HepG2 (cell line): Measurements from ENCODE around the gene ADAM10. TPM values are rescaled to one million over a fixed set of nuclear protein-coding genes. Genes with fewer than 3 reads are reported as not detected.

Experiments
- HOXA3 ChIP-seq: sonication (generic); formaldehyde crosslinking; IDR thresholded peaks from 2 replicates; pipeline ENCODE4 v1.5.0; 2020; ENCODE audit warnings: missing genetic modification reagents
- NPAS2 ChIP-seq: sonication (generic); formaldehyde crosslinking; IDR thresholded peaks from 2 replicates; pipeline ENCODE4 v1.8.0; 2022; ENCODE audit warnings: mild to moderate bottlenecking, missing genetic modification reagents, borderline replicate concordance
- ZNF407 ChIP-seq: sonication (generic); formaldehyde crosslinking; IDR thresholded peaks from one replicate; pipeline ENCODE4 v1.5.1; 2020; ENCODE audit warnings: mild to moderate bottlenecking, missing genetic modification reagents; ENCODE audit errors: not compliant biosample characterization
- ZNF605 ChIP-seq: sonication (generic); formaldehyde crosslinking; IDR thresholded peaks from 2 replicates; pipeline ENCODE4 v1.8.0; 2022; ENCODE audit warnings: mild to moderate bottlenecking, missing genetic modification reagents
- ZNF609 ChIP-seq: sonication (generic); formaldehyde crosslinking; IDR thresholded peaks from 2 replicates; pipeline ENCODE4 v1.4.0; 2020; ENCODE audit warnings: mild to moderate bottlenecking, missing genetic modification reagents, borderline replicate concordance
- polyA plus RNA-seq, 8 experiments: library from polyadenylated mRNA; depleted of rRNA in 3 of 8; stranded (reverse) in 7 of 8; unstranded in 1 of 8; fragments of >200 nt; fragmentation: Illumina TruSeq in 4 of 8; extraction: Trizol in 4 of 8; gene quantifications; 2 replicates each; pipeline versions ENCODE4 v1.2.1 to v1.2.3, GENCODE V29; 2011 to 2016; ENCODE audit warnings: low read depth in 4 of 8, missing spikeins in 1 of 8, mixed read lengths in 1 of 8; ENCODE audit not compliant: insufficient read depth in 1 of 8
- total RNA-seq, 5 experiments: library from RNA; depleted of rRNA; stranded (reverse); fragments of >200 nt; fragmentation: Illumina TruSeq; extraction: Trizol; gene quantifications; 2 replicates each; pipeline ENCODE4 v1.2.3, GENCODE V29; 2016; ENCODE audit warnings: low read depth in 1 of 5
- TF ChIP-seq, protein P1 (sequence below): IDR thresholded peaks from 2 replicates; pipeline ENCODE4 v1.6.1; 2016; ENCODE audit warnings: control low read depth

Gene ADAM10
- total and polyA plus RNA-seq, 2 of the 13 experiments (the other 11 are each of a cell fraction or from before 2014, with no cell fraction given) = 92.7 to 125 TPM

DNA sequence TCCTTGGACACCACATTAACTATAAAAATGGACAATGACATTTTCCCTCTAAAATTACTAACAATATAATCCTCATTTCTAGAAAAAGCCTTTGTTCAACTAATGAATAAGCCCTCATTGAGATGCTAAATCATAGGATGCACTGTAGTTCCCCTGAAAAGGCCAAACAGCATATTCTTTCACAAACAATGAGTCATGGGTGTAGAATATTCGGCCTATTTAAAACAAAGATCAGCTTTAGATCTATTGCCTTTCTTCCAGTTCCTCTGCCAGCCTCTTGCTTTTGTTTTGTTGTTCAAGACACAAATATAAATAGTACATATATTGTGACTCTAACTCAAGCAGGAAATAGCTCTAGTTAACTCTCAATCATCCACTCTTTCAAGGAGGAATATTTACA, 82.5 kb downstream of the ADAM10 start (continued):
- TF ChIP-seq ZNF407 (no peak), ZNF609 (CRISPR knock-in tag) (no peak), ZNF605 (CRISPR knock-in tag) (no peak), NPAS2 (CRISPR knock-in tag) (no peak), HOXA3 (CRISPR knock-in tag) (no peak)
- TF ChIP-seq, protein P1, sequence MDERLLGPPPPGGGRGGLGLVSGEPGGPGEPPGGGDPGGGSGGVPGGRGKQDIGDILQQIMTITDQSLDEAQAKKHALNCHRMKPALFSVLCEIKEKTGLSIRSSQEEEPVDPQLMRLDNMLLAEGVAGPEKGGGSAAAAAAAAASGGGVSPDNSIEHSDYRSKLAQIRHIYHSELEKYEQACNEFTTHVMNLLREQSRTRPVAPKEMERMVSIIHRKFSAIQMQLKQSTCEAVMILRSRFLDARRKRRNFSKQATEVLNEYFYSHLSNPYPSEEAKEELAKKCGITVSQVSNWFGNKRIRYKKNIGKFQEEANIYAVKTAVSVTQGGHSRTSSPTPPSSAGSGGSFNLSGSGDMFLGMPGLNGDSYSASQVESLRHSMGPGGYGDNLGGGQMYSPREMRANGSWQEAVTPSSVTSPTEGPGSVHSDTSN (CRISPR knock-in tag) = no peak
- TF ChIP-seq, all 625 proteins: peak for 0
